Measurements from ENCODE around the gene PCDH12. TPM values are rescaled to one million over a fixed set of nuclear protein-coding genes. Genes with fewer than 3 reads are reported as not detected.

PCDH12 gene
- total and polyA plus RNA-seq, 2 donors (not counting 1 experiment from before 2014, with no cell fraction given), result 0.01 TPM; not detected in 1

DNA sequence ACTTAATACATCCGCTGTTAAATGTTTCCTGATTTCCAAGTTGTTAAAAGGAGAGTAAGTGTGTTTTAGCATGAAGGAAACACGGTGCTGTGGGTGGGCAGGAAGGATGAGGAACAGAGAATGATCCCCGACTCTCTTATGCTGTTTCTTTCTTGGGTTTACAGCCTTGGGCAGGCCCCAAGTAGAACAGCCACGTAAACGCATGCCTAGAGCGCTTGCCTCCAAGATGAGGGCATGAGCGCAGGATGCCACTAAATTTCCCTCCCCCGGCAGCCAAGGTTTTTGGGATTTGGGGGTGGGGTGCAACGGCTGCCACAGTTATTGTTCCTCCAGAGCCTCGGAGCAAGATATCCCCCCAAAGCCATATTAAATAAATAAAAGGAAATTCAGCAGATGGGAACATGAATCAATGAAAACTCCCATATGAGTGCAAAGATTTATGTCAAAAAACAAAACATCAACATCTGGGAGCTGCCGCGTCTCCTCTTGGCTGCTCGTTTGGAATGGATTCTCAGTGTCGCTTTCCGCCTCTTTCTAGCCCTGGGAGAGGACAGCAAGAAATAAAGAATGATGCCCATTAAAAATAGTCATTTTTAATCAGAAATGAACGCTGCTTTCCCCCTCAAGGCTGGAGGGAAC is 44.3 kb downstream of the PCDH12 start:
- intact Hi-C loops (cut with micrococcal nuclease), result loop anchor here (1.0 kb wide), 1 partner anchor 10 kb away; the partner anchor contains the start of gene DELE1
- H3K4me3 Mint-ChIP-seq, result peak overlapping the region; percentile 66
- Histone ChIP-seq H4K20me1 (ENCODE audit: control insufficient read depth, insufficient read depth, low read length, poor library complexity, severe bottlenecking) (no peaks in the 10 kb centered on the region), H3K36me3 (replicated peaks in 1 of 2; ENCODE audit: control extremely low read depth in 1 of 2, control insufficient read depth in 1 of 2, extremely low read depth in 1 of 2, insufficient read depth in 2 of 2, low read length in 1 of 2) (no peaks in the 10 kb centered on the region), H3K79me2 (ENCODE audit: control insufficient read depth, insufficient read depth, low read length) (no peaks in the 10 kb centered on the region), H2AFZ (ENCODE audit: insufficient read depth, low read depth, low read length, poor library complexity, severe bottlenecking) (peak overlapping the region; percentile 88), H3K9me3 (ENCODE audit: control extremely low read depth in 1 of 3, control insufficient read depth in 2 of 3, insufficient read depth in 1 of 3, low read length in 2 of 3) (no peaks in the 10 kb centered on the region), H3K4me1 (ENCODE audit: control insufficient read depth in 2 of 2, insufficient read depth in 2 of 2, low read length in 2 of 2) (peaks cover 24 to 32% of the 10 kb centered on the region in 2 donors), H3K27ac (ENCODE audit: low read length in 2 of 2) (no peak overlapping the region), H3K9ac (ENCODE audit: low read length) (peak overlapping the region; percentile 58), H3K4me3 (ENCODE audit: control extremely low read depth in 1 of 5, extremely low read depth in 1 of 5, insufficient read depth in 1 of 5, low read depth in 2 of 5, low read length in 4 of 5) (peak overlapping the region; percentile 32 to 56 (median 50)), H3K27me3 (replicated peaks in 1 of 4; ENCODE audit: control extremely low read depth in 1 of 4, control insufficient read depth in 3 of 4, insufficient read depth in 4 of 4, low read length in 3 of 4) (peaks cover 0 to 6% (median 3%) of the 10 kb centered on the region in 4 experiments), H3K4me2 (replicated peaks; ENCODE audit: low read depth, low read length, poor library complexity, severe bottlenecking) (peak overlapping the region; percentile 77)
- ChIA-PET POLR2A (interaction anchor here (1.0 to 1.5 kb wide), 3 partner anchors 10 to 56 kb away, joined by 3 to 4 read pairs (median 4); partner anchors contain the start of genes DELE1 and RNF14), CTCF (interaction anchor here (1.0 to 3.8 kb wide), 9 partner anchors 10 to 249 kb away, joined by 3 to 16 read pairs (median 5); partner anchors contain the start of genes DELE1, PCDH1 and RNF14)
- no peaks in the 10 kb centered on the region for H3K9me3 Mint-ChIP-seq (ENCODE audit: insufficient read depth)
- H3K4me1 Mint-ChIP-seq, result peaks cover 38% of the 10 kb centered on the region
- peaks cover 11% of the 10 kb centered on the region for H3K27me3 Mint-ChIP-seq
- DNase-seq (peak; percentile 21), ATAC-seq (ENCODE audit: low read depth) (no peak)
- 14% methylated on average over 8 of the region's 16 CpGs for WGBS (ENCODE audit: insufficient coverage)
- H3K27ac Mint-ChIP-seq, result peak overlapping the region; percentile 28
- TF ChIP-seq, protein P1, sequence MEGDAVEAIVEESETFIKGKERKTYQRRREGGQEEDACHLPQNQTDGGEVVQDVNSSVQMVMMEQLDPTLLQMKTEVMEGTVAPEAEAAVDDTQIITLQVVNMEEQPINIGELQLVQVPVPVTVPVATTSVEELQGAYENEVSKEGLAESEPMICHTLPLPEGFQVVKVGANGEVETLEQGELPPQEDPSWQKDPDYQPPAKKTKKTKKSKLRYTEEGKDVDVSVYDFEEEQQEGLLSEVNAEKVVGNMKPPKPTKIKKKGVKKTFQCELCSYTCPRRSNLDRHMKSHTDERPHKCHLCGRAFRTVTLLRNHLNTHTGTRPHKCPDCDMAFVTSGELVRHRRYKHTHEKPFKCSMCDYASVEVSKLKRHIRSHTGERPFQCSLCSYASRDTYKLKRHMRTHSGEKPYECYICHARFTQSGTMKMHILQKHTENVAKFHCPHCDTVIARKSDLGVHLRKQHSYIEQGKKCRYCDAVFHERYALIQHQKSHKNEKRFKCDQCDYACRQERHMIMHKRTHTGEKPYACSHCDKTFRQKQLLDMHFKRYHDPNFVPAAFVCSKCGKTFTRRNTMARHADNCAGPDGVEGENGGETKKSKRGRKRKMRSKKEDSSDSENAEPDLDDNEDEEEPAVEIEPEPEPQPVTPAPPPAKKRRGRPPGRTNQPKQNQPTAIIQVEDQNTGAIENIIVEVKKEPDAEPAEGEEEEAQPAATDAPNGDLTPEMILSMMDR (IDR thresholded peaks at IDR 0.05), result no peak
- TF ChIP-seq EZH2 (IDR thresholded peaks at IDR 0.05; ENCODE audit: borderline replicate concordance, insufficient read depth, low read depth, low read length, poor library complexity, severe bottlenecking), result no peak

DNA sequence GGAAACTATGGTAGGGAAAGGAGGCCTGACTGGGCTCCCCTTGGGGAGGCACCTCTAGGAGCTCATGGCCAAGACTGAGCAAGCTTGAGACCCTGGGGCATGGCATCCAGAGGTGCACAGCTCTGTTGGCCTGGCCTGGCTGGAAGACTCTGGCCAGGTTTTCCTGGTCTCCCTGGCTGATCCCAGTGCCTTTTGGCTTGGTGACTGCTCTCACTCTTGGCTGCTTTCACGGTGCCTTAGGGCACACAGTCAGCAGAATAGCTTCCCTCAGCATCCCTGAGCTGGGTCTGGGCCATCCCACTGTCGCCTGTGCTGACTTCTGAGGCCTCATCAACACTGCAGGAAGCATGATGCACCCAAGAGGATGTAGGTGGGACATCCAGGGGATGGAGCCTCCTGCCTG is 47.7 kb downstream of the PCDH12 start:
- Mint-ChIP-seq H3K4me3 (no peak overlapping the region), H3K9me3 (ENCODE audit: insufficient read depth) (no peaks in the 10 kb centered on the region), H3K27ac (no peak overlapping the region), H3K4me1 (peaks cover 18% of the 10 kb centered on the region), H3K27me3 (peaks cover 12% of the 10 kb centered on the region)
- no peaks in the 10 kb centered on the region for H3K79me2 ChIP-seq (ENCODE audit: control insufficient read depth, insufficient read depth, low read length)
- H3K4me2 ChIP-seq (replicated peaks; ENCODE audit: low read depth, low read length, poor library complexity, severe bottlenecking), result no peak overlapping the region
- no peak for DNase-seq
- H3K27ac ChIP-seq (ENCODE audit: low read length in 2 of 2), result no peak overlapping the region
- ChIA-PET POLR2A (interaction anchor here (0.6 kb wide), 1 partner anchor 61 kb away, joined by 8 read pairs; no protein-coding TSS in a partner anchor), CTCF (no interaction called here)
- TF ChIP-seq, protein P1 (IDR thresholded peaks at IDR 0.05), result no peak
- no peak for TF ChIP-seq EZH2 (IDR thresholded peaks at IDR 0.05; ENCODE audit: borderline replicate concordance, insufficient read depth, low read depth, low read length, poor library complexity, severe bottlenecking)
- peaks cover 0 to 6% (median 3%) of the 10 kb centered on the region in 4 experiments for H3K27me3 ChIP-seq (replicated peaks in 1 of 4; ENCODE audit: control extremely low read depth in 1 of 4, control insufficient read depth in 3 of 4, insufficient read depth in 4 of 4, low read length in 3 of 4)
- 93% methylated on average over 2 of the region's 2 CpGs for WGBS (ENCODE audit: insufficient coverage)
- peaks cover 14 to 16% of the 10 kb centered on the region in 2 donors for H3K4me1 ChIP-seq (ENCODE audit: control insufficient read depth in 2 of 2, insufficient read depth in 2 of 2, low read length in 2 of 2)
- ATAC-seq (ENCODE audit: low read depth), result no peak
- H3K9ac ChIP-seq (ENCODE audit: low read length), result no peak overlapping the region
- H2AFZ ChIP-seq (ENCODE audit: insufficient read depth, low read depth, low read length, poor library complexity, severe bottlenecking), result no peak overlapping the region
- no peak overlapping the region for H3K4me3 ChIP-seq (ENCODE audit: control extremely low read depth in 1 of 5, extremely low read depth in 1 of 5, insufficient read depth in 1 of 5, low read depth in 2 of 5, low read length in 4 of 5)
- intact Hi-C loops (cut with micrococcal nuclease), result no loop called here
- no peaks in the 10 kb centered on the region for H3K36me3 ChIP-seq (replicated peaks in 1 of 2; ENCODE audit: control extremely low read depth in 1 of 2, control insufficient read depth in 1 of 2, extremely low read depth in 1 of 2, insufficient read depth in 2 of 2, low read length in 1 of 2)
- no peaks in the 10 kb centered on the region for H4K20me1 ChIP-seq (ENCODE audit: control insufficient read depth, insufficient read depth, low read length, poor library complexity, severe bottlenecking)
- peaks cover 0 to 2% (median 2%) of the 10 kb centered on the region in 3 donors for H3K9me3 ChIP-seq (ENCODE audit: control extremely low read depth in 1 of 3, control insufficient read depth in 2 of 3, insufficient read depth in 1 of 3, low read length in 2 of 3)
